Measurements from ENCODE around the gene INSIG1.

- no peak for TF ChIP-seq CTCF (conservative IDR thresholded peaks at IDR 0.05; ENCODE audit: low read depth, low read length)
- no peak for TF ChIP-seq RAD21 (IDR thresholded peaks at IDR 0.05; ENCODE audit: low read length)
- no peak for TF ChIP-seq ELK1 (IDR thresholded peaks at IDR 0.05; ENCODE audit: borderline replicate concordance, low read depth, low read length)
- TF ChIP-seq MAZ (IDR thresholded peaks at IDR 0.05; ENCODE audit: borderline replicate concordance, low read depth, low read length) = no peak
- TF ChIP-seq POLR2A (IDR thresholded peaks at IDR 0.05; ENCODE audit: low read depth, low read length) = no peak
- no peak for TF ChIP-seq RFX5 (IDR thresholded peaks at IDR 0.05; ENCODE audit: low read depth, low read length)
- no peak for TF ChIP-seq CEBPB (IDR thresholded peaks at IDR 0.05; ENCODE audit: low read depth, low read length)
- no peak for TF ChIP-seq MXI1 (IDR thresholded peaks at IDR 0.05; ENCODE audit: borderline replicate concordance, low read depth, low read length)
Measured at GRCh38 chr7:155252892-155253501, 44.7 kb upstream of the INSIG1 start.

Measured in IMR-90 (cell line).